A673 (cell line): Measurements from ENCODE around the gene CSGALNACT2. TPM values are rescaled to one million over a fixed set of nuclear protein-coding genes. Genes with fewer than 3 reads are reported as not detected.

Source experiments
- BruUV-seq: library from RNA; stranded (reverse); fragments of 400-500 nt; replicated peaks from 2 replicates; lab custom pipeline; 2021; lab: Mats Ljungman, UMichigan
- CTCF ChIA-PET: fragments of 300-600 bp; sonication (Branson Sonifier 250); formaldehyde crosslinking; loops from one replicate; lab custom pipeline; 2022; ENCODE audit warnings: antibody characterized with exemption; lab: Charles Lee
- POLR2A ChIA-PET: fragments of 300-600 bp; sonication (Branson Sonifier 250); formaldehyde crosslinking; loops from one replicate; lab custom pipeline; 2022; ENCODE audit warnings: antibody characterized with exemption; ENCODE audit not compliant: low non-redundant PET; lab: Charles Lee
- DNase-seq: peaks from one replicate; pipeline ENCODE4 v3.0.0-alpha.2; 2015; ENCODE audit warnings: low spot score
- H3K27ac ChIP-seq: fragments of 200-600 bp; sonication (generic); 2 replicates; pipeline ENCODE4 v1.5.1; 2016; ENCODE audit warnings: mixed run types, low read depth, mild to moderate bottlenecking, mixed read lengths, antibody characterized with exemption, low read length; ENCODE audit not compliant: poor library complexity, severe bottlenecking
- H3K27me3 ChIP-seq: fragments of 200-600 bp; sonication (generic); replicated peaks from 2 replicates; pipeline ENCODE4 v1.6.1; 2017; ENCODE audit warnings: mixed run types, low read depth, mild to moderate bottlenecking, mixed read lengths, antibody characterized with exemption, low read length; ENCODE audit not compliant: insufficient read depth, poor library complexity
- H3K36me3 ChIP-seq: fragments of 200-600 bp; sonication (generic); 2 replicates; pipeline ENCODE4 v1.6.1; 2016; ENCODE audit warnings: mixed run types, mild to moderate bottlenecking, mixed read lengths, antibody characterized with exemption, low read length; ENCODE audit not compliant: insufficient read depth, poor library complexity, severe bottlenecking
- H3K4me1 ChIP-seq: fragments of 200-600 bp; sonication (generic); 2 replicates; pipeline ENCODE4 v1.6.1; 2017; ENCODE audit warnings: mixed run types, mild to moderate bottlenecking, mixed read lengths, antibody characterized with exemption, low read length; ENCODE audit not compliant: insufficient read depth, poor library complexity, severe bottlenecking
- H3K4me3 ChIP-seq: fragments of 200-600 bp; sonication (generic); 2 replicates; pipeline ENCODE4 v1.5.1; 2016; ENCODE audit warnings: low read depth, mixed run types, mild to moderate bottlenecking, mixed read lengths, low read length; ENCODE audit not compliant: poor library complexity, severe bottlenecking
- H3K9me3 ChIP-seq: fragments of 200-600 bp; sonication (generic); 2 replicates; pipeline ENCODE4 v1.6.1; 2016; ENCODE audit warnings: mixed run types, low read depth, mild to moderate bottlenecking, mixed read lengths, antibody characterized with exemption, low read length; ENCODE audit not compliant: poor library complexity, severe bottlenecking
- EZH2 ChIP-seq: fragments of 200-600 bp; sonication (generic); IDR thresholded peaks from 2 replicates; pipeline ENCODE4 v1.6.1; 2017; ENCODE audit warnings: borderline replicate concordance, low read depth, mild to moderate bottlenecking, mixed read lengths, antibody characterized with exemption, low read length; ENCODE audit not compliant: poor library complexity, severe bottlenecking
- intact Hi-C: fragments of 100-400 bp; cut with micrococcal nuclease; formaldehyde crosslinking; loops from one replicate; pipeline ENCODE4 v1.10.0; 2022; ENCODE audit not compliant: unreplicated experiment
- total RNA-seq: library from RNA; stranded (reverse); gene quantifications from 2 replicates; pipeline ENCODE4 v1.2.3, GENCODE V29; 2021
- TF ChIP-seq, protein P1 (sequence below): fragments of 300-800, 200-600 bp; sonication (generic); conservative IDR thresholded peaks from 2 replicates; pipeline ENCODE4 v1.5.1; 2017; ENCODE audit warnings: low read depth, mild to moderate bottlenecking, antibody characterized with exemption, low read length, moderate library complexity, mixed read lengths

The CSGALNACT2 gene
- total RNA-seq, 1 experiment from 2014 or later: 18.6 TPM

DNA sequence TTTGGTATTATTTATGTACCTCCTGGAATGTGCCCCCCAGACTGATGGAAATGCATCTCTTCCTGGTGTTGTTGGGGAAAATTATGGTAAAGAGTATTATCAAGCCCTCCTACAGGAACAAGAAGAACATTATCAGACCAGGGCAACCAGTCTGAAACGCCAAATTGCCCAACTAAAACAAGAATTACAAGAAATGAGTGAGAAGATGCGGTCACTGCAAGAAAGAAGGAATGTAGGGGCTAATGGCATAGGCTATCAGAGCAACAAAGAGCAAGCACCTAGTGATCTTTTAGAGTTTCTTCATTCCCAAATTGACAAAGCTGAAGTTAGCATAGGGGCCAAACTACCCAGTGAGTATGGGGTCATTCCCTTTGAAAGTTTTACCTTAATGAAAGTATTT is 17.0 kb downstream of the CSGALNACT2 start:
- Histone ChIP-seq H3K27me3 (no peaks in the 10 kb centered on the region), H3K27ac (no peak overlapping the region), H3K36me3 (no peaks in the 10 kb centered on the region), H3K4me3 (no peak overlapping the region), H3K9me3 (no peaks in the 10 kb centered on the region), H3K4me1 (peaks cover 6% of the 10 kb centered on the region)
- no peak for DNase-seq
- intact Hi-C loops: no loop called here
- TF ChIP-seq EZH2: no peak
- TF ChIP-seq, protein P1, sequence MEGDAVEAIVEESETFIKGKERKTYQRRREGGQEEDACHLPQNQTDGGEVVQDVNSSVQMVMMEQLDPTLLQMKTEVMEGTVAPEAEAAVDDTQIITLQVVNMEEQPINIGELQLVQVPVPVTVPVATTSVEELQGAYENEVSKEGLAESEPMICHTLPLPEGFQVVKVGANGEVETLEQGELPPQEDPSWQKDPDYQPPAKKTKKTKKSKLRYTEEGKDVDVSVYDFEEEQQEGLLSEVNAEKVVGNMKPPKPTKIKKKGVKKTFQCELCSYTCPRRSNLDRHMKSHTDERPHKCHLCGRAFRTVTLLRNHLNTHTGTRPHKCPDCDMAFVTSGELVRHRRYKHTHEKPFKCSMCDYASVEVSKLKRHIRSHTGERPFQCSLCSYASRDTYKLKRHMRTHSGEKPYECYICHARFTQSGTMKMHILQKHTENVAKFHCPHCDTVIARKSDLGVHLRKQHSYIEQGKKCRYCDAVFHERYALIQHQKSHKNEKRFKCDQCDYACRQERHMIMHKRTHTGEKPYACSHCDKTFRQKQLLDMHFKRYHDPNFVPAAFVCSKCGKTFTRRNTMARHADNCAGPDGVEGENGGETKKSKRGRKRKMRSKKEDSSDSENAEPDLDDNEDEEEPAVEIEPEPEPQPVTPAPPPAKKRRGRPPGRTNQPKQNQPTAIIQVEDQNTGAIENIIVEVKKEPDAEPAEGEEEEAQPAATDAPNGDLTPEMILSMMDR: no peak
- ChIA-PET POLR2A (no interaction called here), CTCF (no interaction called here)
- TSS peak; percentile 48 for BruUV-seq

- Histone ChIP-seq H3K4me1 (peaks cover 6% of the 10 kb centered on the region), H3K9me3 (no peaks in the 10 kb centered on the region), H3K27ac (no peak overlapping the region), H3K27me3 (no peaks in the 10 kb centered on the region), H3K36me3 (no peaks in the 10 kb centered on the region), H3K4me3 (no peak overlapping the region)
- BruUV-seq: no TSS peak
- CTCF ChIA-PET: no interaction called here
- intact Hi-C loops: no loop called here
- no peak for TF ChIP-seq EZH2
- TF ChIP-seq, protein P1: no peak
- DNase-seq: no peak
- POLR2A ChIA-PET: no interaction called here
Observed at GRCh38 chr10:43155741-43156140, 17.5 kb downstream of the CSGALNACT2 start.

DNA sequence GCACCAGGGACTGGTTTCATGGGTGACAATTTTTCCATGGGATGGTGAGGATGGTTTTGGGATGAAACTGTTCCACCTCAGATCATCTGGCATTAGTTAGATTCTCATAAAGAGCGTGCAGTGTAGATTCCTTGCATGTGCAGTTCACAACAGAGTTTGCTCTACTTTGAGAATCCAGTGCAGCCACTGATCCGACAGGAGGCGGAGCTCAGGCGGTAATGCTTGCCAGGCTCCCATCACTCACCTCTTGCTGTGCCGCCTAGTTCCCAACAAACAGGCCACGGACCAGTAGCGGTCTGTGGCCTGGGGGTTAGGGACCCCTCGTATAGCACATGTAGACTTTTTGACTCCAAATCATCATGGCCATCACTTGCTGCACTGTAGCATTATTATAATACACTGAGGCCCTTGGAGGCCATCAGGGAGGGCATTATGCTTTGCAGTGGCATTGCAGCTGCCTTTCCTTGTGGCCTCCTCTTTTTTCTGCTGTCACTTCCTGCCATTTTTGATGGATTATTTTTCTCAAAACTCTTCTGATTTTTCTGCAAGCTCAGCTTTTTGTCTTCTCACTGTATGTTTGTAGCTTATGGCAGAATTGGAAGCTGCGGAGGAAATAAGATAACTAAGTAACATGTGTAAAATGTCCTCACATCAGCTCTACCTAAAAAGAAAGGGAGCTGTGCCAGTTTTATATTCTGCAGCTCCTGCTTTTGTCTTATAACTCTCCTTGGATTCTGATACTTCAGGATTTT is 18.5 kb downstream of the CSGALNACT2 start:
- H3K9me3 ChIP-seq: no peaks in the 10 kb centered on the region
- no peaks in the 10 kb centered on the region for H3K27me3 ChIP-seq
- H3K4me3 ChIP-seq: no peak overlapping the region
- peaks cover under 1% of the 10 kb centered on the region for H3K4me1 ChIP-seq
- intact Hi-C loops: no loop called here
- no peak overlapping the region for H3K27ac ChIP-seq
- DNase-seq: no peak
- POLR2A ChIA-PET: no interaction called here
- CTCF ChIA-PET: no interaction called here
- TF ChIP-seq EZH2: no peak
- TF ChIP-seq, protein P1: no peak
- H3K36me3 ChIP-seq: no peaks in the 10 kb centered on the region
- no TSS peak for BruUV-seq
